PC-9 (cell line): Measurements from ENCODE around the gene EAF1. TPM values are rescaled to one million over a fixed set of nuclear protein-coding genes. Genes with fewer than 3 reads are reported as not detected.

Source experiments
- BruUV-seq: library from RNA; stranded (reverse); fragments of 400-500 nt; replicated peaks from 2 replicates; lab custom pipeline; 2021; lab: Mats Ljungman, UMichigan
- CTCF ChIA-PET: fragments of 300-600 bp; sonication (Branson Sonifier 250); formaldehyde crosslinking; loops from one replicate; lab custom pipeline; 2022; ENCODE audit warnings: antibody characterized with exemption; lab: Charles Lee
- POLR2A ChIA-PET: fragments of 300-600 bp; sonication (Branson Sonifier 250); formaldehyde crosslinking; loops from one replicate; lab custom pipeline; 2022; ENCODE audit warnings: antibody characterized with exemption; ENCODE audit not compliant: unreplicated experiment; lab: Charles Lee
- DNase-seq, 2 experiments: peaks; one replicate each; pipeline versions ENCODE4 v3.0.0 to v3.0.0-alpha.2; 2015 to 2022; ENCODE audit warnings: mixed read lengths in 1 of 2
- H2AFZ ChIP-seq: fragments of 200-600 bp; sonication (generic); 2 replicates; pipeline ENCODE4 v1.8.1; 2017; ENCODE audit warnings: antibody characterized with exemption
- H3F3A ChIP-seq: fragments of 200-600 bp; sonication (generic); 2 replicates; pipeline ENCODE4 v1.8.1; 2017; ENCODE audit warnings: antibody characterized with exemption, mild to moderate bottlenecking, low read depth; ENCODE audit not compliant: insufficient read depth
- H3K27ac ChIP-seq: fragments of 200-600 bp; sonication (generic); 2 replicates; pipeline ENCODE4 v1.6.1; 2016; ENCODE audit warnings: mixed run types
- H3K27me3 ChIP-seq: fragments of 200-600 bp; sonication (generic); 2 replicates; pipeline ENCODE4 v1.6.1; 2016; ENCODE audit warnings: low read depth, mixed run types; ENCODE audit not compliant: insufficient read depth
- H3K36me3 ChIP-seq: fragments of 200-600 bp; sonication (generic); 2 replicates; pipeline ENCODE4 v1.6.1; 2016; ENCODE audit warnings: low read depth, mixed run types
- H3K4me1 ChIP-seq: fragments of 200-600 bp; sonication (generic); replicated peaks from 2 replicates; pipeline ENCODE4 v1.6.1; 2016; ENCODE audit warnings: mixed run types; ENCODE audit not compliant: insufficient read depth
- H3K4me2 ChIP-seq: fragments of 200-600 bp; sonication (generic); 2 replicates; pipeline ENCODE4 v1.6.1; 2017; ENCODE audit warnings: mixed run types
- H3K4me3 ChIP-seq: fragments of 200-600 bp; sonication (generic); 2 replicates; pipeline ENCODE4 v1.6.1; 2016; ENCODE audit warnings: mixed run types
- H3K79me2 ChIP-seq: fragments of 200-600 bp; sonication (generic); 2 replicates; pipeline ENCODE4 v1.6.1; 2017; ENCODE audit warnings: low read depth, mixed run types
- H3K9me2 ChIP-seq: fragments of 200-600 bp; sonication (generic); 2 replicates; pipeline ENCODE4 v1.8.1; 2017; ENCODE audit warnings: mild to moderate bottlenecking; ENCODE audit not compliant: insufficient read depth
- H3K9me3 ChIP-seq: fragments of 200-600 bp; sonication (generic); 2 replicates; pipeline ENCODE4 v1.8.1; 2016; ENCODE audit warnings: low read depth; ENCODE audit not compliant: insufficient read depth
- H4K20me1 ChIP-seq: fragments of 200-600 bp; sonication (generic); 2 replicates; pipeline ENCODE4 v1.8.1; 2017; ENCODE audit not compliant: insufficient read depth
- CTCF ChIP-seq: fragments of 200-600 bp; sonication (generic); conservative IDR thresholded peaks from 2 replicates; pipeline ENCODE4 v1.6.1; 2017; ENCODE audit warnings: mixed run types, antibody characterized with exemption, mild to moderate bottlenecking, moderate library complexity
- EZH2 ChIP-seq: fragments of 200-600 bp; sonication (generic); IDR thresholded peaks from 2 replicates; pipeline ENCODE4 v1.8.0; 2017; ENCODE audit warnings: antibody characterized with exemption, low read depth
- intact Hi-C: fragments of 100-400 bp; cut with micrococcal nuclease; formaldehyde crosslinking; loops from one replicate; pipeline ENCODE4 v1.10.0; 2022; ENCODE audit not compliant: unreplicated experiment
- total RNA-seq: library from RNA; stranded (reverse); gene quantifications from 2 replicates; pipeline ENCODE4 v1.2.3, GENCODE V29; 2021

EAF1 gene
- total RNA-seq, 1 experiment from 2014 or later: 16.4 TPM

GRCh38 chr3:15429080-15429479 is 1.7 kb downstream of the EAF1 start:
- peaks cover 64% of the 10 kb centered on the region for H3K79me2 ChIP-seq
- peaks cover 28% of the 10 kb centered on the region for H4K20me1 ChIP-seq
- peaks cover 20% of the 10 kb centered on the region for H3K4me1 ChIP-seq
- intact Hi-C loops: loop anchor here (5.0 kb wide), 1 partner anchor 133 kb away; no protein-coding TSS in a partner anchor
- H3K9me2 ChIP-seq: no peaks in the 10 kb centered on the region
- ChIA-PET POLR2A (no interaction called here), CTCF (no interaction called here)
- TF ChIP-seq EZH2: no peak
- no peak for TF ChIP-seq CTCF
- peak overlapping the region; percentile 96 for H3K4me3 ChIP-seq
- H2AFZ ChIP-seq: no peak overlapping the region
- BruUV-seq: no TSS peak
- no peaks in the 10 kb centered on the region for H3F3A ChIP-seq
- no peak for DNase-seq
- H3K4me2 ChIP-seq: peak overlapping the region; percentile 93
- no peak overlapping the region for H3K27ac ChIP-seq
- peaks cover 29% of the 10 kb centered on the region; the same call in 1 of the 2 replicates for H3K36me3 ChIP-seq
- H3K27me3 ChIP-seq: no peaks in the 10 kb centered on the region
- no peaks in the 10 kb centered on the region for H3K9me3 ChIP-seq

GRCh38 chr3:15430624-15431023 is 3.2 kb downstream of the EAF1 start:
- no TSS peak for BruUV-seq
- Histone ChIP-seq H3K9me2 (no peaks in the 10 kb centered on the region), H3K36me3 (peaks cover 25% of the 10 kb centered on the region; the same call in 1 of the 2 replicates), H3K79me2 (peaks cover 63% of the 10 kb centered on the region), H3K4me2 (no peak overlapping the region), H3K4me1 (peaks cover 20% of the 10 kb centered on the region), H3F3A (no peaks in the 10 kb centered on the region), H3K4me3 (no peak overlapping the region), H3K27ac (no peak overlapping the region), H3K9me3 (no peaks in the 10 kb centered on the region), H3K27me3 (no peaks in the 10 kb centered on the region), H2AFZ (no peak overlapping the region), H4K20me1 (peaks cover 32% of the 10 kb centered on the region)
- CTCF ChIA-PET: no interaction called here
- intact Hi-C loops: no loop called here
- POLR2A ChIA-PET: no interaction called here
- no peak for TF ChIP-seq CTCF
- no peak for DNase-seq

- DNase-seq: no peak
- Histone ChIP-seq H4K20me1 (peaks cover 32% of the 10 kb centered on the region), H3K36me3 (peaks cover 28% of the 10 kb centered on the region; the same call in 1 of the 2 replicates), H3K27me3 (no peaks in the 10 kb centered on the region), H3K4me1 (peaks cover 15% of the 10 kb centered on the region), H3F3A (no peaks in the 10 kb centered on the region), H3K27ac (no peak overlapping the region), H2AFZ (no peak overlapping the region), H3K4me3 (no peak overlapping the region), H3K79me2 (peaks cover 56% of the 10 kb centered on the region), H3K9me3 (no peaks in the 10 kb centered on the region), H3K4me2 (no peak overlapping the region), H3K9me2 (no peaks in the 10 kb centered on the region)
- ChIA-PET CTCF (no interaction called here), POLR2A (no interaction called here)
- intact Hi-C loops: no loop called here
- BruUV-seq: no TSS peak
- TF ChIP-seq CTCF (no peak), EZH2 (no peak)
These were observed 3.9 kb downstream of the EAF1 start for GRCh38 chr3:15431256-15431837.
